ENCODE data around the gene IL3.

DNA sequence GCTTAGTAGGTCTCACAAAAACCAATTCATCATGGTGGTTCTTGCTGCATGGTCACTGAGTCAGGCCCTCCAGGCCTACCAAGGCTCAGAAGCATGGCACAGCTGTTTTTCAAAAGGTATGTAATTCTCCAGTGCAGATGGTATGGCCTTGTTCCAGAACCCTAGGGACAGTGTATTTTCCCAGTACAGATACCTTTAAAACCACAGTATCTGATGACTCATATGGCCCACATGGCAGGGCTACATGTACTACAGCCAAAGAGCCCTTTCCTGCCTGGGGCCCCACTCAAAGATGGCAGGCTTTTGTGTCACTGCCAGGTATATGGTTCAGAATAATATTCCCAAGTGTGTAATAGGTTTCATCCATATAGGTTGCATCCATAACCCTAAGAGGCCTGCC is 29.7 kb downstream of the IL3 start:
- TF ChIP-seq, protein P1, sequence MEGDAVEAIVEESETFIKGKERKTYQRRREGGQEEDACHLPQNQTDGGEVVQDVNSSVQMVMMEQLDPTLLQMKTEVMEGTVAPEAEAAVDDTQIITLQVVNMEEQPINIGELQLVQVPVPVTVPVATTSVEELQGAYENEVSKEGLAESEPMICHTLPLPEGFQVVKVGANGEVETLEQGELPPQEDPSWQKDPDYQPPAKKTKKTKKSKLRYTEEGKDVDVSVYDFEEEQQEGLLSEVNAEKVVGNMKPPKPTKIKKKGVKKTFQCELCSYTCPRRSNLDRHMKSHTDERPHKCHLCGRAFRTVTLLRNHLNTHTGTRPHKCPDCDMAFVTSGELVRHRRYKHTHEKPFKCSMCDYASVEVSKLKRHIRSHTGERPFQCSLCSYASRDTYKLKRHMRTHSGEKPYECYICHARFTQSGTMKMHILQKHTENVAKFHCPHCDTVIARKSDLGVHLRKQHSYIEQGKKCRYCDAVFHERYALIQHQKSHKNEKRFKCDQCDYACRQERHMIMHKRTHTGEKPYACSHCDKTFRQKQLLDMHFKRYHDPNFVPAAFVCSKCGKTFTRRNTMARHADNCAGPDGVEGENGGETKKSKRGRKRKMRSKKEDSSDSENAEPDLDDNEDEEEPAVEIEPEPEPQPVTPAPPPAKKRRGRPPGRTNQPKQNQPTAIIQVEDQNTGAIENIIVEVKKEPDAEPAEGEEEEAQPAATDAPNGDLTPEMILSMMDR (IDR thresholded peaks at IDR 0.05; ENCODE audit: insufficient read depth, low read depth, low read length): no peak
- TF ChIP-seq EZH2 (IDR thresholded peaks at IDR 0.05; ENCODE audit: insufficient read depth, low read length): no peak
